Tibial nerve (tissue), 4 donors: ENCODE data around the gene VGLL4. TPM values are rescaled to one million over a fixed set of nuclear protein-coding genes. Genes with fewer than 3 reads are reported as not detected.

Experiments
- DNase-seq, 2 donors: peaks; one replicate each; pipeline ENCODE4 v3.0.0-alpha.2; 2019; ENCODE audit warnings: low spot score in 2 of 2
- H3K27ac ChIP-seq, 4 donors: fragments of 200-600 bp; sonication (generic) in 3 of 4; one replicate each; pipeline ENCODE4 v1.5.1; 2017 to 2019; ENCODE audit warnings: mild to moderate bottlenecking in 1 of 4
- H3K27me3 ChIP-seq, 2 donors: fragments of 200-600 bp; sonication (generic) in 1 of 2; one replicate each; pipeline versions ENCODE4 v1.5.1 to v1.6.0; 2017 to 2019
- H3K36me3 ChIP-seq, 3 donors: fragments of 200-600 bp; sonication (generic); one replicate each; pipeline ENCODE4 v1.5.1; 2018 to 2019
- H3K4me1 ChIP-seq, 4 donors: fragments of 200-600 bp; sonication (generic) in 3 of 4; one replicate each; pipeline ENCODE4 v1.5.1; 2017 to 2019
- H3K4me3 ChIP-seq, 4 donors: fragments of 200-600 bp; sonication (generic) in 3 of 4; one replicate each; pipeline ENCODE4 v1.5.1; 2017 to 2019; ENCODE audit warnings: mild to moderate bottlenecking in 1 of 4, moderate library complexity in 1 of 4
- H3K9me3 ChIP-seq, 4 donors: fragments of 200-600 bp; sonication (generic) in 3 of 4; one replicate each; pipeline ENCODE4 v1.5.1; 2017 to 2019
- CTCF ChIP-seq, 5 experiments: fragments of 200-600 bp in 3 of 5; fragments of 450-650 bp in 2 of 5; sonication (generic) in 3 of 5; IDR thresholded peaks; one replicate each; pipeline ENCODE4 v1.5.1; 2016 to 2019; ENCODE audit warnings: antibody characterized with exemption in 5 of 5, mild to moderate bottlenecking in 3 of 5, moderate library complexity in 2 of 5
- EP300 ChIP-seq, 2 donors: sonication (generic); formaldehyde crosslinking; IDR thresholded peaks; one replicate each; pipeline ENCODE4 v1.6.1; 2017; ENCODE audit warnings: antibody characterized with exemption in 2 of 2, mild to moderate bottlenecking in 1 of 2
- POLR2A ChIP-seq, 2 donors: fragments of 450-650 bp; IDR thresholded peaks; one replicate each; pipeline ENCODE4 v1.6.1; 2017; ENCODE audit warnings: antibody characterized with exemption in 2 of 2, mild to moderate bottlenecking in 2 of 2, moderate library complexity in 2 of 2
- WGBS, 2 donors: methylation state at CpG; one replicate each; pipeline ENCODE4 v1.1.5; 2018; 5-methylcytosine and 5-hydroxymethylcytosine counted together
- total RNA-seq, 4 donors: library from RNA; depleted of rRNA; stranded (reverse); fragments of >200 nt; gene quantifications; one replicate each; pipeline ENCODE4 v1.1.0, GENCODE V29; 2016

The VGLL4 gene
- total RNA-seq, 4 donors from 2014 or later, result 106 to 205 (median 110) TPM

- TF ChIP-seq EP300 (IDR thresholded peaks at IDR 0.05), result no peak
- H3K4me3 ChIP-seq, result peak overlapping the region; percentile 58 to 69 (median 64)
- WGBS, 2 donors, result 1 to 2% methylated on average over 18 of the region's 18 CpGs
- H3K27ac ChIP-seq, result peak overlapping the region; percentile 85 to 97 (median 92)
- no peaks in the 10 kb centered on the region for H3K27me3 ChIP-seq
- H3K36me3 ChIP-seq, result no peaks in the 10 kb centered on the region
- peaks cover 0 to 40% (median 21%) of the 10 kb centered on the region in 4 donors for H3K4me1 ChIP-seq
- no peaks in the 10 kb centered on the region for H3K9me3 ChIP-seq
- DNase-seq, result peak in 1 of 2 donors; percentile 39
Observed at GRCh38 chr3:11643201-11643603, 513 bp downstream of the VGLL4 start.

- peak in 1 of 2 donors; percentile 87 for TF ChIP-seq EP300 (IDR thresholded peaks at IDR 0.05)
- peak; percentile 20 to 54 for TF ChIP-seq POLR2A (IDR thresholded peaks at IDR 0.05)
- TF ChIP-seq CTCF (IDR thresholded peaks at IDR 0.05), result peak in 2 of 5 experiments; percentile 43 to 46
- no peaks in the 10 kb centered on the region for H3K9me3 ChIP-seq
- peaks cover 0 to 44% (median 23%) of the 10 kb centered on the region in 4 donors for H3K4me1 ChIP-seq
- H3K27ac ChIP-seq, result peak overlapping the region; percentile 85 to 97 (median 92)
- peak; percentile 64 to 68 for DNase-seq
- H3K27me3 ChIP-seq, result no peaks in the 10 kb centered on the region
- WGBS, 2 donors, result 0% methylated on average over 29 to 34 of the region's 44 CpGs
- H3K4me3 ChIP-seq, result peak overlapping the region; percentile 58 to 69 (median 64)
- H3K36me3 ChIP-seq, result no peaks in the 10 kb centered on the region
Observed at GRCh38 chr3:11642431-11643191, 1.1 kb downstream of the VGLL4 start.

- Histone ChIP-seq H3K27me3 (no peaks in the 10 kb centered on the region), H3K36me3 (no peaks in the 10 kb centered on the region), H3K4me1 (peaks cover 0 to 52% (median 27%) of the 10 kb centered on the region in 4 donors), H3K27ac (peak overlapping the region; percentile 85 to 97 (median 92)), H3K9me3 (no peaks in the 10 kb centered on the region), H3K4me3 (peak overlapping the region; percentile 58 to 69 (median 64))
- WGBS, 2 donors, result 1% methylated on average over 13 of the region's 13 CpGs
- no peak for DNase-seq
- TF ChIP-seq POLR2A (IDR thresholded peaks at IDR 0.05), result peak in 1 of 2 donors; percentile 24
- no peak for TF ChIP-seq EP300 (IDR thresholded peaks at IDR 0.05)
Observed at GRCh38 chr3:11641683-11642430, 1.9 kb downstream of the VGLL4 start.

DNA sequence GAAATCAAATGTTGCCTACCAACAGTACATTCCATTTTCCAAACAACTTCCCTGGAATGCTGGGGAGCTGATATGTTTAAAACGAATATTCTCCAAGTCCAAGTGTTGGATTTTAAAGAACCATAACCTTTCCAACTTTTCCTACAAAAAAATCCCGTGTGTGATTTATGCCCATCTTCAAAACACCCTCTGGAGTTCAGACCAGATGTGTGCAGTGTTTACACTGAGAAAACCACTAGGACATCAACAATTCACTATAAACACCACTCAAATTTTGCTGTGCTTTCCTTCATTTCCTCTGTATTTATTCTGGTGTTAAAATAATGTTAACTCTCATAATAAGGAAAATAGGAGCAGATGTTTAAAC is 2.4 kb downstream of the VGLL4 start:
- Histone ChIP-seq H3K9me3 (no peaks in the 10 kb centered on the region), H3K4me3 (peak overlapping the region; percentile 58 to 69 (median 64)), H3K27ac (peak overlapping the region; percentile 85 to 97 (median 92)), H3K36me3 (no peaks in the 10 kb centered on the region), H3K4me1 (peaks cover 0 to 57% (median 29%) of the 10 kb centered on the region in 4 donors), H3K27me3 (no peaks in the 10 kb centered on the region)
- TF ChIP-seq POLR2A (IDR thresholded peaks at IDR 0.05) (no peak), CTCF (IDR thresholded peaks at IDR 0.05) (no peak), EP300 (IDR thresholded peaks at IDR 0.05) (no peak)
- no peak for DNase-seq
- 0 to 1% methylated on average over 2 of the region's 2 CpGs for WGBS, 2 donors

- TF ChIP-seq CTCF (IDR thresholded peaks at IDR 0.05) (no peak), POLR2A (IDR thresholded peaks at IDR 0.05) (no peak), EP300 (IDR thresholded peaks at IDR 0.05) (no peak)
- Histone ChIP-seq H3K4me3 (peak overlapping the region in 2 of 4 donors; percentile 69), H3K27me3 (no peaks in the 10 kb centered on the region), H3K27ac (peak overlapping the region; percentile 85 to 97 (median 92)), H3K4me1 (peaks cover 0 to 69% (median 40%) of the 10 kb centered on the region in 4 donors), H3K9me3 (no peaks in the 10 kb centered on the region), H3K36me3 (no peaks in the 10 kb centered on the region)
- 53 to 56% methylated on average over 9 of the region's 9 CpGs for WGBS, 2 donors
- DNase-seq, result no peak
Observed at GRCh38 chr3:11640009-11640673, 3.6 kb downstream of the VGLL4 start.
